Body of pancreas (tissue), 4 donors: ENCODE measurements around the gene ZNF577. TPM values are rescaled to one million over a fixed set of nuclear protein-coding genes. Genes with fewer than 3 reads are reported as not detected.

Experiments used
- ATAC-seq: fragments of 150-250 bp; one replicate; pipeline ENCODE4 v1.9.1; 2016
- DNase-seq, 4 donors: peaks; one replicate each; pipeline ENCODE4 v3.0.0-alpha.2; 2019
- H3K27ac ChIP-seq, 4 donors: fragments of 200-600 bp; sonication (generic); 1 replicate in 3 of 4; 2 replicates in 1 of 4; pipeline versions ENCODE4 v1.5.1 to v1.6.1; 2016 to 2019; ENCODE audit warnings: mild to moderate bottlenecking in 1 of 4, mixed read lengths in 1 of 4, moderate library complexity in 1 of 4
- H3K27me3 ChIP-seq, 2 donors: fragments of 200-600 bp; sonication (generic); one replicate each; pipeline ENCODE4 v1.6.0; 2016; ENCODE audit warnings: mild to moderate bottlenecking in 1 of 2
- H3K36me3 ChIP-seq, 2 donors: fragments of 200-600 bp; sonication (generic); replicated peaks in 1 of 2; 2 replicates each; pipeline ENCODE4 v1.5.1; 2016; ENCODE audit warnings: low read depth in 2 of 2; ENCODE audit not compliant: insufficient read depth in 1 of 2
- H3K4me1 ChIP-seq: fragments of 200-600 bp; sonication (generic); one replicate; pipeline ENCODE4 v1.6.0; 2016
- H3K4me3 ChIP-seq, 2 donors: fragments of 200-600 bp; sonication (generic); 1 replicate in 1 of 2; 2 replicates in 1 of 2; pipeline ENCODE4 v1.5.1; 2016 to 2019
- H3K9me3 ChIP-seq, 3 donors: fragments of 200-600 bp; sonication (generic); 1 replicate in 2 of 3; 2 replicates in 1 of 3; pipeline ENCODE4 v1.5.1; 2016
- POLR2A ChIP-seq, 3 donors: fragments of 450-650 bp; IDR thresholded peaks; one replicate each; pipeline ENCODE4 v1.6.1; 2016; ENCODE audit warnings: antibody characterized with exemption in 3 of 3, mild to moderate bottlenecking in 2 of 3
- WGBS, 2 donors: methylation state at CpG; one replicate each; pipeline ENCODE4 v1.1.5; 2017; 5-methylcytosine and 5-hydroxymethylcytosine counted together
- intact Hi-C: fragments of 100-400 bp; cut with DNase I; formaldehyde crosslinking; loops from one replicate; pipeline ENCODE4 v1.15.1; 2023
- total RNA-seq, 2 donors: library from RNA; depleted of rRNA; stranded (reverse); fragments of >200 nt; gene quantifications; one replicate each; pipeline ENCODE4 v1.1.0, GENCODE V29; 2016
- TF ChIP-seq, protein P1 (sequence below), 7 experiments: fragments of 450-650 bp in 4 of 7; fragments of 200-600 bp in 3 of 7; sonication (generic) in 3 of 7; IDR thresholded peaks; one replicate each; pipeline ENCODE4 v1.5.1; 2016 to 2019; ENCODE audit warnings: antibody characterized with exemption in 7 of 7

ZNF577 gene
- 10 to 100 TPM; 11.2 to 16.5 TPM for total RNA-seq

DNA sequence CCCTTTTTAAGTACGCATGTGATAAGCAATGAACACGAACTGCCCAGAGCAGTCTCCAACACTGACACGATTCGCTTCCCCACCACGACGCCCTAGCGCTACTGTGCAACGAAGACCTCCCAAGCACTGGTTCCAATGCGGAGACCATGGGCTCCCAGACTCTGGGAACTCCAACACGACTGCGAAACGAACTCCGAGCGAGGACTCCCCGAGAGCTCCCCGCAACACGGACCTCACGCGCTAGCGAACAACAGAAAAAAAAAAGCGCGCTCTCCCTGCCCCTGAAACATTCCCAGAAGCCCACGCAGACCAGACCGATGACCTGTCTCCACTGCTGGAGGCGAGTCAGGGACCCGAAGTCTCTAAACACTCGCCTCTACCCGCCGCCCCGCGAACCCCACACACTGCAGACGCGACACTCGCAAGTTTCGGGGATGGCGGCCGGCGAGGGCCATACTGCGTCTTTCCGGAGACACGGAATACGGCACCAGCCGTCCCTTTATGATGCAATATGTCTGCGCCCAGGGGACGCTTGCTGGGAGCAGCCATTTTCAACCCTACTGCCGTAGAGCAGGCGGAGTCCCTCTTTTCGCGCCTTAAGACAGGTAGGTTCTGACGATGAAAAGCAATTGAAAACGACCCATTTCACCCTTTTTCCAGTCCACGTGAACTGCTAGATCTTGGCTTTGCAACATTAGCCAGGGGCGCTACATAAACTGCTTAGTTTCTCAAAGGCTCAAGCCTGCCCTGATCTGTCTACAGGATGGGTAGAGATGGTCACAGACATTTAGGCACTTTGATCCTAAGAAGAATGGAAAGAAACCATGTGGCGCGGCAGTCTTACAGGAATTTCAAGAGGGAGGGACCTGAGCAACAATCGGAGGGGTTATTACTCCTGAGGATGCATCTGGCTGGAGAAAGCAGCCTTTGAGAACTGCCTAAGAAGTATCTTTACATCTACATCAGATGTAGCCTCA is at the start of gene ZNF577:
Gene ZNF577 (minus strand): TSS at position 430 of the 977 bp plus-strand sequence. CDS start 7,569 bp downstream, outside the sequence.
- H3K4me3 ChIP-seq = peak within 1 kb of the TSS; percentile 50 to 52
- H3K9me3 ChIP-seq = peaks cover 0 to 38% (median 3%) of the 10 kb centered on the region in 3 donors
- H3K4me1 ChIP-seq = peaks cover 6% of the 10 kb centered on the region
- no peaks in the 10 kb centered on the region for H3K27me3 ChIP-seq
- H3K36me3 ChIP-seq = peaks cover 13 to 21% of the 10 kb centered on the region in 2 donors
- 3 to 8% methylated on average over 18 to 56 of the region's 56 CpGs for WGBS, 2 donors
- peak within 1 kb of the TSS; percentile 46 to 86 (median 76) for H3K27ac ChIP-seq
- intact Hi-C loops = no loop called here
- DNase-seq (peak; percentile 82 to 94 (median 92)), ATAC-seq (peak; percentile 98)
- peak in 2 of 3 donors; percentile 63 to 70 for TF ChIP-seq POLR2A (IDR thresholded peaks at IDR 0.05)
- TF ChIP-seq, protein P1, sequence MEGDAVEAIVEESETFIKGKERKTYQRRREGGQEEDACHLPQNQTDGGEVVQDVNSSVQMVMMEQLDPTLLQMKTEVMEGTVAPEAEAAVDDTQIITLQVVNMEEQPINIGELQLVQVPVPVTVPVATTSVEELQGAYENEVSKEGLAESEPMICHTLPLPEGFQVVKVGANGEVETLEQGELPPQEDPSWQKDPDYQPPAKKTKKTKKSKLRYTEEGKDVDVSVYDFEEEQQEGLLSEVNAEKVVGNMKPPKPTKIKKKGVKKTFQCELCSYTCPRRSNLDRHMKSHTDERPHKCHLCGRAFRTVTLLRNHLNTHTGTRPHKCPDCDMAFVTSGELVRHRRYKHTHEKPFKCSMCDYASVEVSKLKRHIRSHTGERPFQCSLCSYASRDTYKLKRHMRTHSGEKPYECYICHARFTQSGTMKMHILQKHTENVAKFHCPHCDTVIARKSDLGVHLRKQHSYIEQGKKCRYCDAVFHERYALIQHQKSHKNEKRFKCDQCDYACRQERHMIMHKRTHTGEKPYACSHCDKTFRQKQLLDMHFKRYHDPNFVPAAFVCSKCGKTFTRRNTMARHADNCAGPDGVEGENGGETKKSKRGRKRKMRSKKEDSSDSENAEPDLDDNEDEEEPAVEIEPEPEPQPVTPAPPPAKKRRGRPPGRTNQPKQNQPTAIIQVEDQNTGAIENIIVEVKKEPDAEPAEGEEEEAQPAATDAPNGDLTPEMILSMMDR (IDR thresholded peaks at IDR 0.05) = peak in 1 of 7 experiments; percentile 4

DNA sequence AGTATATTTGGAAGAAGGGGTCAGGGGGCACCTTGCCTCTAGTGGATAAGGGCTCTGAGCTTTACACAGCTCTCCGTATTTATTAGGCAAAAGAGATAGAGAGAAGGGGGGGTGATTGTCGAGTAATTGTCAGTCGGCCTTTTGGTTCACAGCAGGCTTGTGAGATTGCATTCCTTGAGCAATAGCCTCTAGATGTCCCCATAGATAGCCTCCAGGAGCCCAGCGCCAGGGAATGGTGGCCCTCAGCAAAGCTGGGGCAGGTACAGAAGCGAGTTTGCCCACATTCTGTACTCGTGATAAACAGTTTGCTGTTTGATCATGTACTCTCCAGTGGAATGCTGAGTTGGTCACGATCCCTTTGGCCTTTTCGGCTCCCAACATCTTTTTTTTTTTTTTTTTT is 44.2 kb upstream of the ZNF577 start:
- Histone ChIP-seq H3K4me3 (no peak overlapping the region), H3K4me1 (peaks cover 8% of the 10 kb centered on the region), H3K9me3 (peaks cover 0 to 23% (median 0%) of the 10 kb centered on the region in 3 donors), H3K27ac (no peak overlapping the region), H3K27me3 (no peaks in the 10 kb centered on the region), H3K36me3 (peaks cover 0 to 16% of the 10 kb centered on the region in 2 donors)
- intact Hi-C loops = no loop called here
- WGBS, 2 donors = 83 to 91% methylated on average over 7 to 8 of the region's 8 CpGs
- DNase-seq (no peak), ATAC-seq (no peak)
- no peak for TF ChIP-seq POLR2A (IDR thresholded peaks at IDR 0.05)
- TF ChIP-seq, protein P1 (IDR thresholded peaks at IDR 0.05) = no peak

DNA sequence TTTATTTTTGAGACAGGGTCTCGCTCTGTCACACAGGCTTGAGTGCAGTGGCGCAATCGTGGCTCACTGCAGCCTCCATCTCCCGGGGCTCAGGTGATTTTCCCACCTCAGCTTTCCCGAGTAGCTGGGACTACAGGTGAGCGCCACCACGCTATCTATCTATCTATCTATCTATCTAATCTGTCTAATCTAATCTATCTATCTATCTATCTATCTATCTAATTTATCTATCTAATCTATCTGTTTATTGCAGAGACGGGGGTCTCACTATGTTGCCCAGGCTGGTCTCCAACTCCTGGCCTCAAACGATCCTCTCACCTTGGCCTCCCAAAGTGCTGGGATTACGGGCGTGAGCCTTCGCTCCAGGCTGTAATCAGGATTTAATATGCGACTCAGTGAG is 40.1 kb upstream of the ZNF577 start:
- peaks cover 0 to 2% of the 10 kb centered on the region in 2 donors for H3K36me3 ChIP-seq
- H3K27me3 ChIP-seq = no peaks in the 10 kb centered on the region
- no peak for DNase-seq
- peaks cover 0 to 8% (median 0%) of the 10 kb centered on the region in 3 donors for H3K9me3 ChIP-seq
- WGBS, 2 donors = 26 to 29% methylated on average over 13 of the region's 13 CpGs
- no peak for TF ChIP-seq POLR2A (IDR thresholded peaks at IDR 0.05)
- TF ChIP-seq, protein P1 (IDR thresholded peaks at IDR 0.05) = no peak
- H3K27ac ChIP-seq = peak overlapping the region in 2 of 4 donors; percentile 82 to 89
- peak overlapping the region; percentile 79 to 89 for H3K4me3 ChIP-seq
- no peak for ATAC-seq
- intact Hi-C loops = no loop called here
- H3K4me1 ChIP-seq = peaks cover 8% of the 10 kb centered on the region

DNA sequence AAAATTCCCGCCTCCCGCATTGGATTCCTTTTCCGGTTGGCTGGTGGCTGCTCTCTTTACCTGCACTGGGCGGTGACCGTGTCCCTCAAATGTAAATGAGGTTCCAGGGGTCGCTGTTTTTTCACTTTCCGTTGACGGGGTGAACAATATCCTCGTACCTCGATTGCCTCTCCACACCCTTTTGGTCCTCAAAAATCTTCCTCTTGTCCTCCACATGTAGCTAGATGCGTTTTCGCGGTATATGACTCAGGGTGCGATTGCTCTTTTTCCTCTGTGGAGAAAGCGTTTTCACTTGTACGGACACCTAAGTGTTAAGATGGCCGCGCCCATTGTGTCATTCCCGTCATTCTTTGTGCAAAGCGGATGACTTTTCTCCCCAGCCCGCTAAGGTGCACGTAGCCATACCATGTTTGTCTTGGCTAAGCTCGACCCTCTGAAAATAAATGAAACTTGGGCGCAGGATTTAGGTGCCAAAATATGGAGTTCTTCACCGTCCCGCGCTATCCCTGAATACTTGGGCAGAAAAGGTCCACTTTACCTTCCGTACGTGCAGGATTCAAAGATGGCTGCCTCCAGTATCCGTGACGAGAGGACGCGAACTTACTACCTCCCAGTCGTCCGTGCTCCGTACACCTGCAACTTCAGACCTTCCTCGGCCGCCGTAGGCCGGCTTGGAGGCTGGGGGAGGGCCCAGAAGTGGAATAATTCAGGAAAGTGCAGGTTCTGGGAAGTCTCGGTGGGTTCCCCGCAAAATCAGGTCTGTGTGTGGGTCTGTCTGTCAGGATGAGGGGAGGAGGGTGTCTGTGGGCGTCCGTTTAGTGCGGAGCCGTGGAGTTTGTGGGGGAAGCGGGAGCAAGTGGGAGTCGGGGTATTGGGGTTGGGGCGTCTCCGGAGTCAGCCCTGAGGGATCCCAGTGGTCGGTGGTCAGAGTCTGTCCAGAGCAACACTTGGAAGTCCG is 39.3 kb upstream of the ZNF577 start, which contains the start of gene ZNF613:
Gene ZNF613 (plus strand): TSS at position 689 of the 958 bp plus-strand sequence. CDS start 8,749 bp downstream, outside the sequence.
- H3K27me3 ChIP-seq = no peaks in the 10 kb centered on the region
- WGBS, 2 donors = 0 to 1% methylated on average over 38 to 52 of the region's 52 CpGs
- no peaks in the 10 kb centered on the region for H3K36me3 ChIP-seq
- intact Hi-C loops = no loop called here
- H3K9me3 ChIP-seq = peaks cover 0 to 16% (median 0%) of the 10 kb centered on the region in 3 donors
- DNase-seq (peak; percentile 91 to 94 (median 92)), ATAC-seq (peak; percentile 96)
- TF ChIP-seq, protein P1 (IDR thresholded peaks at IDR 0.05) = peak in 4 of 7 experiments; percentile 39 to 70 (median 56)
- TF ChIP-seq POLR2A (IDR thresholded peaks at IDR 0.05) = peak in 2 of 3 donors; percentile 10 to 35
- H3K4me3 ChIP-seq = peak within 1 kb of the TSS; percentile 79 to 89
- peak within 1 kb of the TSS; percentile 71 to 94 (median 86) for H3K27ac ChIP-seq
- peaks cover 8% of the 10 kb centered on the region for H3K4me1 ChIP-seq
